SK-N-SH treated with all-trans-retinoic acid at 6 μM for 48 hours (cell line): ENCODE data around the gene C17orf113.

Source experiments
- ATAC-seq: fragments of 200-7000 bp; cut with Tn5 transposase; 3 replicates; pipeline ENCODE4 v1.9.1; 2020; ENCODE audit warnings: mild to moderate bottlenecking, moderate library complexity
- ARNTL ChIP-seq: fragments of 450-650 bp; formaldehyde crosslinking; IDR thresholded peaks from 2 replicates; pipeline ENCODE4 v1.5.0; 2020; ENCODE audit warnings: low read depth, mild to moderate bottlenecking, moderate library complexity, borderline replicate concordance
- BACH2 ChIP-seq: fragments of 250-450 bp; sonication (Bioruptor Pico); IDR thresholded peaks from 2 replicates; pipeline ENCODE4 v1.9.0; 2021; ENCODE audit warnings: mild to moderate bottlenecking, borderline replicate concordance
- CSDC2 ChIP-seq: fragments of 250-450 bp; sonication (Bioruptor Pico); IDR thresholded peaks from 2 replicates; pipeline ENCODE4 v1.5.0; 2020; ENCODE audit warnings: mild to moderate bottlenecking, moderate library complexity
- CSRNP3 ChIP-seq: fragments of 250-450 bp; sonication (Bioruptor Pico); IDR thresholded peaks from 2 replicates; pipeline ENCODE4 v1.5.1; 2021; ENCODE audit warnings: mild to moderate bottlenecking, moderate library complexity
- ESRRG ChIP-seq: fragments of 250-450 bp; sonication (Bioruptor Pico); IDR thresholded peaks from 2 replicates; pipeline ENCODE4 v1.6.1; 2021; ENCODE audit warnings: mild to moderate bottlenecking
- GLIS3 ChIP-seq: fragments of 250-450 bp; sonication (Bioruptor Pico); IDR thresholded peaks from 2 replicates; pipeline ENCODE4 v1.5.0; 2020; ENCODE audit warnings: mild to moderate bottlenecking, moderate library complexity
- ISL1 ChIP-seq: fragments of 250-450 bp; sonication (Bioruptor Pico); IDR thresholded peaks from 2 replicates; pipeline ENCODE4 v2.1.2; 2022; ENCODE audit warnings: mild to moderate bottlenecking, moderate library complexity
- OSR1 ChIP-seq: fragments of 250-450 bp; sonication (Bioruptor Pico); IDR thresholded peaks from 2 replicates; pipeline ENCODE4 v1.8.0; 2022; ENCODE audit warnings: moderate library complexity, mild to moderate bottlenecking, inconsistent platforms
- POU6F1 ChIP-seq: fragments of 250-450 bp; sonication (Bioruptor Pico); IDR thresholded peaks from 2 replicates; pipeline ENCODE4 v1.8.0; 2021; ENCODE audit warnings: low read depth, mild to moderate bottlenecking, moderate library complexity, borderline replicate concordance
- PPARA ChIP-seq: fragments of 250-450 bp; sonication (Bioruptor Pico); IDR thresholded peaks from 2 replicates; pipeline ENCODE4 v1.5.0; 2020; ENCODE audit warnings: mild to moderate bottlenecking, borderline replicate concordance
- RARB ChIP-seq: fragments of 250-450 bp; sonication (Bioruptor Pico); IDR thresholded peaks from 2 replicates; pipeline ENCODE4 v1.8.0; 2021; ENCODE audit warnings: mild to moderate bottlenecking, moderate library complexity
- SNAI2 ChIP-seq: fragments of 250-450 bp; sonication (Bioruptor Pico); IDR thresholded peaks from 2 replicates; pipeline ENCODE4 v1.5.0; 2020; ENCODE audit warnings: mild to moderate bottlenecking, moderate library complexity
- TCF4 ChIP-seq: fragments of 250-450 bp; sonication (Bioruptor Pico); IDR thresholded peaks from 2 replicates; pipeline ENCODE4 v1.8.0; 2021; ENCODE audit warnings: mild to moderate bottlenecking, moderate library complexity, borderline replicate concordance
- TSHZ2 ChIP-seq: fragments of 250-450 bp; sonication (Bioruptor Pico); IDR thresholded peaks from 2 replicates; pipeline ENCODE4 v1.5.0; 2020; ENCODE audit warnings: mild to moderate bottlenecking, moderate library complexity
- ZC3H10 ChIP-seq: fragments of 250-450 bp; sonication (Bioruptor Pico); IDR thresholded peaks from 2 replicates; pipeline ENCODE4 v1.5.1; 2021; ENCODE audit warnings: mild to moderate bottlenecking, moderate library complexity
- ZFP3 ChIP-seq: fragments of 250-450 bp; sonication (Bioruptor Pico); IDR thresholded peaks from 2 replicates; pipeline ENCODE4 v1.5.0; 2020; ENCODE audit warnings: mild to moderate bottlenecking, moderate library complexity
- ZFP30 ChIP-seq: fragments of 450-650 bp; formaldehyde crosslinking; IDR thresholded peaks from 2 replicates; pipeline ENCODE4 v1.5.0; 2022; ENCODE audit warnings: mild to moderate bottlenecking, moderate library complexity
- ZNF565 ChIP-seq: fragments of 450-650 bp; formaldehyde crosslinking; conservative IDR thresholded peaks from 2 replicates; pipeline ENCODE4 v1.5.0; 2020; ENCODE audit warnings: low read depth, mild to moderate bottlenecking, moderate library complexity
- ZNF70 ChIP-seq: fragments of 450-650 bp; formaldehyde crosslinking; IDR thresholded peaks from 2 replicates; pipeline ENCODE4 v1.5.0; 2020; ENCODE audit warnings: mild to moderate bottlenecking, moderate library complexity
- ZNF8 ChIP-seq: fragments of 450-650 bp; formaldehyde crosslinking; IDR thresholded peaks from 2 replicates; pipeline ENCODE4 v1.5.0; 2020; ENCODE audit warnings: mild to moderate bottlenecking, moderate library complexity
- TF ChIP-seq, protein P1 (sequence below): fragments of 250-450 bp; sonication (Bioruptor Pico); IDR thresholded peaks from 2 replicates; pipeline ENCODE4 v1.8.0; 2020; ENCODE audit warnings: mild to moderate bottlenecking, moderate library complexity, borderline replicate concordance

The C17orf113 gene

DNA sequence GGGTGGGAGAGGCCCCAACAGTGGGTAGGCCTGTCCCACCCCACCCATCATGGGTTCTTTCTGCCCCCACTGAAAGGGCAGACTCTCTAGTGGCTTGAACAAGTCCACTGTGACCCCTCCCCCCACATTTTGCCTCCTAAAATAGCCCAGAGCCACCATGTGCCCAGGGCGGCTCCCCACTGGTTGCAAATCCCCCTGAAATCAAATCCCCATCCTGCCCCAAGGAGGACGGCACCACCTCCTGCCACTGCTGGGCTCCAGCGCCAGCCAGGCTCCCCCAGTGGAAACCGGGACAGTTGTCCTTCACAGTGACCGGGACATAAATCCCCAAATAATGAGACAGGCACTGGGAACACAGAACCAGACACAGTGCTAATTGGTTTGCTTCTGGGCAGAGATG, 27.4 kb upstream of the C17orf113 start:
- ATAC-seq = no peak
- TF ChIP-seq ISL1 = no peak

- no peak for TF ChIP-seq POU6F1
- no peak for TF ChIP-seq ZC3H10 (CRISPR knock-in tag)
- no peak for TF ChIP-seq ZNF70
- TF ChIP-seq TCF4 = no peak
- no peak for TF ChIP-seq ZFP3 (CRISPR knock-in tag)
- no peak for TF ChIP-seq ARNTL (CRISPR knock-in tag)
- ATAC-seq = no peak
These were observed 26.6 kb upstream of the C17orf113 start for GRCh38 chr17:42076797-42077559.

GRCh38 chr17:42075789-42076188, 25.4 kb upstream of the C17orf113 start:
- TF ChIP-seq TSHZ2 (CRISPR knock-in tag) (no peak), OSR1 (no peak), POU6F1 (no peak), PPARA (no peak), TCF4 (no peak), CSRNP3 (CRISPR knock-in tag) (no peak), ARNTL (CRISPR knock-in tag) (no peak), ZFP30 (no peak), ISL1 (no peak), ZNF8 (no peak), RARB (no peak), GLIS3 (no peak), BACH2 (CRISPR knock-in tag) (no peak), CSDC2 (CRISPR knock-in tag) (no peak), SNAI2 (no peak), ZC3H10 (CRISPR knock-in tag) (no peak), ZNF565 (CRISPR knock-in tag) (no peak), ESRRG (no peak)
- TF ChIP-seq, protein P1, sequence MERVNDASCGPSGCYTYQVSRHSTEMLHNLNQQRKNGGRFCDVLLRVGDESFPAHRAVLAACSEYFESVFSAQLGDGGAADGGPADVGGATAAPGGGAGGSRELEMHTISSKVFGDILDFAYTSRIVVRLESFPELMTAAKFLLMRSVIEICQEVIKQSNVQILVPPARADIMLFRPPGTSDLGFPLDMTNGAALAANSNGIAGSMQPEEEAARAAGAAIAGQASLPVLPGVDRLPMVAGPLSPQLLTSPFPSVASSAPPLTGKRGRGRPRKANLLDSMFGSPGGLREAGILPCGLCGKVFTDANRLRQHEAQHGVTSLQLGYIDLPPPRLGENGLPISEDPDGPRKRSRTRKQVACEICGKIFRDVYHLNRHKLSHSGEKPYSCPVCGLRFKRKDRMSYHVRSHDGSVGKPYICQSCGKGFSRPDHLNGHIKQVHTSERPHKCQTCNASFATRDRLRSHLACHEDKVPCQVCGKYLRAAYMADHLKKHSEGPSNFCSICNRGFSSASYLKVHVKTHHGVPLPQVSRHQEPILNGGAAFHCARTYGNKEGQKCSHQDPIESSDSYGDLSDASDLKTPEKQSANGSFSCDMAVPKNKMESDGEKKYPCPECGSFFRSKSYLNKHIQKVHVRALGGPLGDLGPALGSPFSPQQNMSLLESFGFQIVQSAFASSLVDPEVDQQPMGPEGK = no peak
- no peak for ATAC-seq
